ENCODE data around the gene ITSN2. TPM values are rescaled to one million over a fixed set of nuclear protein-coding genes. Genes with fewer than 3 reads are reported as not detected.

The ITSN2 gene
- 19.9 and 22.0 TPM in 2 replicates for total RNA-seq

DNA sequence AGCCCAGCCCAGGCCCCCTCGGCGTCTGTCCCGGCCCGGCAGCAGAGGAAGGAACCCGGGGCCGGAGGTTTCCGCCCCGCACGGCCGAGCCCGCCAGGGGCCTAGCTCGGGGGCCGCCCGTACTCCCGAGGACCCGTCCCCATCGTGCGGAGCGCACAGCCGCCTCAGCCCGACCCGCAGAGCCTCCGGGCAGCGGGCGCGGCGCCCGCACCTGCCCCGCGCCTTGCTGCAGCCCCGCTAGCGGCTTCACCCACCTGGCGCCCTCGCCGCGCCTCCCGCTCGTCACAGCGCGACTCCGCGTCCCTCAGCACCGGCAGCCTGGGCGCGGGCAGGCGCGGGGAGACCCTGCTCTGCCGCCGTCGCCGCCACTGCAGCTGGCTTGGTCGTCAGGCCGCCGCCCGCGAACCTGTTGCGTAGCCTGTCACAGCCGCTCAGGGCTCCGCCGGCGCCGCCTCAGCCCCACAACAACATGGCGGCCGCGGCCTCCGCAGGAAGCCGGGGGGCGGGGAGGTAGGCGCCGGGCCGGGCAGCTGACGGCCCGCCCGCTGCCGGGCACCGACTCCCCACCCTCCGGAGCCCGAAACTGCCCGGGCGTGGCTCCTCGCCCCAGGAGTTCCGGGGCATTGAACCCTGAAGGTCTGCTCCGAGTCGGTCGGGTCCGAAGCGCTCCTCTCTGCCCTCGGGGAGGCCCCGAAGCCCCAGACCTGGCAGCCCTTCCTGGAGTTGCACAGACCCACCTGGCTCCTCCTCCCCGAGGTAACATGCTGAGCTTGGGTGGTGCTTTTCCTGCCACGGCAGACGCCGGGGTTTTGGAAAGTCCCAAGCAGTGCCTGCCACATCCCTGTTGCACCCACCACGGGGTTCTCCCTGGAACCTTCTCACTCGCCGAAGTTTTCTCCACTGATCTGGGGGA is at the start of gene ITSN2:
ITSN2 (minus strand) TSS at position 487 of the 913 bp plus-strand sequence. CDS start 32,454 bp downstream, outside the sequence.

DNA sequence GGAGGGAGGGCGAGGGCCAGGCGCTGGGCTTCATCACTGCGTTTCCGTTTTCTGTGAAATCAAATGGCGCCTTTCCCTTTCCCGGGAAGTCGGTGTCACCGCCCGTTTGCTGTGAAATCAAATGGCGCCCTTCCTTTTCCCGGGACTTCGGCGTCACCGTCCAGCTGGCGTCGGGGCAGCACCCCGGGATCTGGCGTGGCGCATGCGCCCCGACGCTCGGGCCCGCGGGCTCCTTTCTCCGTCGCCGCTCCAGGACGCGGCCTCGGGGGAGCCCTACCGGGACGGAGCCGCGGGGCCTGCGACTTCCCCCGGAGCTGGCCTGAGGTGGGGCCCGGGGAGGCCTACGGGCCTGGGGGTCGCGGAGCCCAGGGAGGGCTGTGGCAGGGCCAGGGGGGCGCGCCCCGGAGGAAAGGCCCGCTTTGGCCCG is 185.5 kb downstream of the ITSN2 start, which contains the start of gene FAM228A:
FAM228A (plus strand) TSS at position 203 of the 427 bp plus-strand sequence. CDS start 428 bp downstream, outside the sequence.

Other genes starting within 250 kb of the ITSN2 start
- not detected in 2 replicates for gene PFN4, start 237.2 kb downstream of the ITSN2 start, total RNA-seq
- gene FAM228B, start 237.1 kb downstream of the ITSN2 start, total RNA-seq: 1.3 and 2.3 TPM in 2 replicates
- gene FAM228A, start 185.5 kb downstream of the ITSN2 start, total RNA-seq: 1.1 TPM in 1 of 2 replicates, not detected in the other
- gene NCOA1, start 130.7 kb upstream of the ITSN2 start, total RNA-seq: 6.5 and 9.9 TPM in 2 replicates

Data from cardiac atrium fibroblast (primary cell).